H9 (cell line): Measurements from ENCODE around the gene PUS10. TPM values are rescaled to one million over a fixed set of nuclear protein-coding genes. Genes with fewer than 3 reads are reported as not detected.

Experiments
- DNase-seq: peaks from one replicate; pipeline ENCODE4 v3.0.0-alpha.2; 2017
- H2AFZ ChIP-seq: one replicate; pipeline ENCODE4 v1.6.1; 2013; ENCODE audit warnings: mild to moderate bottlenecking, low read length, control low read depth, moderate library complexity
- H2AK5ac ChIP-seq: 2 replicates; pipeline ENCODE4 v1.6.1; 2013; ENCODE audit warnings: low read length, control low read depth, mixed read lengths; ENCODE audit not compliant: insufficient read length
- H2BK120ac ChIP-seq: one replicate; pipeline ENCODE4 v1.6.1; 2013; ENCODE audit warnings: low read depth, mild to moderate bottlenecking, low read length, control low read depth, inconsistent platforms; ENCODE audit not compliant: poor library complexity, severe bottlenecking
- H2BK12ac ChIP-seq: 2 replicates; pipeline ENCODE4 v1.6.1; 2013; ENCODE audit warnings: low read length, control low read depth, mixed read lengths, low read depth; ENCODE audit not compliant: insufficient read length
- H2BK15ac ChIP-seq: 2 replicates; pipeline ENCODE4 v1.6.1; 2013; ENCODE audit warnings: low read depth, low read length, control low read depth
- H2BK20ac ChIP-seq: one replicate; pipeline ENCODE4 v1.6.1; 2013; ENCODE audit warnings: low read depth, mild to moderate bottlenecking, low read length, control low read depth, inconsistent platforms; ENCODE audit not compliant: poor library complexity, severe bottlenecking
- H2BK5ac ChIP-seq: 2 replicates; pipeline ENCODE4 v1.6.1; 2013; ENCODE audit warnings: low read length, control low read depth, mixed read lengths; ENCODE audit not compliant: insufficient read length
- H3K14ac ChIP-seq: 2 replicates; pipeline ENCODE4 v1.6.1; 2013; ENCODE audit warnings: low read length, control low read depth; ENCODE audit not compliant: insufficient read depth
- H3K18ac ChIP-seq: 2 replicates; pipeline ENCODE4 v1.6.1; 2013; ENCODE audit warnings: low read depth, mild to moderate bottlenecking, mixed read lengths, low read length, control low read depth; ENCODE audit not compliant: insufficient read length
- H3K23ac ChIP-seq: 2 replicates; pipeline ENCODE4 v1.6.1; 2013; ENCODE audit warnings: low read length, control low read depth, mixed read lengths, low read depth; ENCODE audit not compliant: insufficient read length
- H3K23me2 ChIP-seq: 2 replicates; pipeline ENCODE4 v1.6.1; 2013; ENCODE audit warnings: low read depth, mild to moderate bottlenecking, mixed read lengths, low read length, control low read depth; ENCODE audit not compliant: insufficient read length, poor library complexity, severe bottlenecking
- H3K27ac ChIP-seq: 2 replicates; pipeline ENCODE4 v1.5.1; 2013; ENCODE audit warnings: low read length, control low read depth, mixed read lengths, low read depth; ENCODE audit not compliant: insufficient read length
- H3K27me3 ChIP-seq: 2 replicates; pipeline ENCODE4 v1.6.1; 2013; ENCODE audit warnings: low read length, control low read depth, inconsistent platforms; ENCODE audit not compliant: insufficient read depth
- H3K4ac ChIP-seq: 2 replicates; pipeline ENCODE4 v1.6.1; 2013; ENCODE audit warnings: low read depth, mild to moderate bottlenecking, control low read depth, inconsistent platforms, low read length, moderate library complexity
- H3K4me1 ChIP-seq: 2 replicates; pipeline ENCODE4 v1.6.1; 2013; ENCODE audit warnings: low read length, control low read depth, inconsistent platforms; ENCODE audit not compliant: insufficient read depth
- H3K4me2 ChIP-seq: 2 replicates; pipeline ENCODE4 v1.6.1; 2013; ENCODE audit warnings: low read length, control low read depth, mixed read lengths; ENCODE audit not compliant: insufficient read length, insufficient read depth
- H3K56ac ChIP-seq: 2 replicates; pipeline ENCODE4 v1.6.1; 2013; ENCODE audit warnings: low read depth, mild to moderate bottlenecking, mixed read lengths, low read length, control low read depth; ENCODE audit not compliant: insufficient read length
- H3K79me1 ChIP-seq: 2 replicates; pipeline ENCODE4 v1.6.1; 2013; ENCODE audit warnings: low read depth, mild to moderate bottlenecking, moderate library complexity, low read length, control low read depth, inconsistent platforms; ENCODE audit not compliant: insufficient read depth, poor library complexity, severe bottlenecking
- H3K79me2 ChIP-seq: 2 replicates; pipeline ENCODE4 v1.6.1; 2013; ENCODE audit warnings: low read length, control low read depth, inconsistent platforms; ENCODE audit not compliant: insufficient read depth
- H3K9ac ChIP-seq: 2 replicates; pipeline ENCODE4 v1.6.1; 2013; ENCODE audit warnings: low read length, control low read depth, mixed read lengths; ENCODE audit not compliant: insufficient read length; ENCODE audit errors: extremely low read depth
- H3K9me3 ChIP-seq: one replicate; pipeline ENCODE4 v1.6.1; 2013; ENCODE audit warnings: low read depth, low read length, inconsistent platforms; ENCODE audit not compliant: control insufficient read depth
- H3T11ph ChIP-seq: one replicate; pipeline ENCODE4 v1.6.1; 2013; ENCODE audit warnings: mild to moderate bottlenecking, low read length, control low read depth, inconsistent platforms
- H4K20me1 ChIP-seq: one replicate; pipeline ENCODE4 v1.6.1; 2013; ENCODE audit not compliant: control insufficient read depth, insufficient read length, insufficient read depth
- H4K5ac ChIP-seq: 2 replicates; pipeline ENCODE4 v1.6.1; 2013; ENCODE audit warnings: low read depth, mild to moderate bottlenecking, mixed read lengths, low read length, control low read depth; ENCODE audit not compliant: insufficient read length
- H4K8ac ChIP-seq: replicated peaks from 2 replicates; pipeline ENCODE4 v1.6.1; 2013; ENCODE audit warnings: low read length, control low read depth, mixed read lengths, low read depth; ENCODE audit not compliant: insufficient read length
- H4K91ac ChIP-seq: 2 replicates; pipeline ENCODE4 v1.6.1; 2013; ENCODE audit warnings: low read depth, mild to moderate bottlenecking, moderate library complexity, mixed read lengths, low read length, control low read depth; ENCODE audit not compliant: insufficient read length
- H3K27ac Mint-ChIP-seq, 3 experiments: 2 replicates in 2 of 3; 3 replicates in 1 of 3; pipeline ENCODE4 v1.8.0; 2020 to 2021; ENCODE audit warnings: mixed read lengths in 3 of 3, mild to moderate bottlenecking in 1 of 3, moderate library complexity in 1 of 3
- H3K27me3 Mint-ChIP-seq: 2 replicates; pipeline ENCODE4 v1.8.0; 2021; ENCODE audit warnings: low read depth, mild to moderate bottlenecking, moderate library complexity, mixed read lengths
- H3K36me3 Mint-ChIP-seq, 3 experiments: 2 replicates in 2 of 3; 3 replicates in 1 of 3; pipeline ENCODE4 v1.8.0; 2020 to 2021; ENCODE audit warnings: low read depth in 3 of 3, mixed read lengths in 3 of 3; ENCODE audit not compliant: insufficient read depth in 1 of 3
- H3K4me1 Mint-ChIP-seq, 2 experiments: 2 replicates each; pipeline ENCODE4 v1.8.0; 2020; ENCODE audit warnings: mixed read lengths in 2 of 2
- H3K4me3 Mint-ChIP-seq, 2 experiments: 2 replicates in 1 of 2; 3 replicates in 1 of 2; pipeline ENCODE4 v1.8.0; 2020 to 2021; ENCODE audit warnings: mild to moderate bottlenecking in 2 of 2, mixed read lengths in 2 of 2, moderate library complexity in 1 of 2
- H3K9me3 Mint-ChIP-seq, 2 experiments: 2 replicates in 1 of 2; 3 replicates in 1 of 2; pipeline ENCODE4 v1.8.0; 2020; ENCODE audit warnings: mild to moderate bottlenecking in 2 of 2, mixed read lengths in 2 of 2, moderate library complexity in 1 of 2
- WGBS: extraction: QIAGEN DNeasy Blood & Tissue Kit; methylation state at CpG from one replicate; pipeline ENCODE4 v1.1.7; 2013; ENCODE audit warnings: missing lambda C conversion rate, low lambda C conversion rate, mixed read lengths; ENCODE audit not compliant: insufficient read length; ENCODE audit errors: extremely low coverage; 5-methylcytosine and 5-hydroxymethylcytosine counted together
- total RNA-seq: library from RNA; stranded (reverse); gene quantifications from 2 replicates; pipeline ENCODE4 v1.2.1, GENCODE V29; 2021
- TF ChIP-seq, protein P1 (sequence below): fragments of 200-600 bp; sonication (generic); conservative IDR thresholded peaks from 3 replicates; pipeline ENCODE4 v1.8.0; 2021; ENCODE audit warnings: antibody characterized with exemption, mild to moderate bottlenecking

The PUS10 gene
- total RNA-seq, 1 experiment from 2014 or later: 2.3 TPM

DNA sequence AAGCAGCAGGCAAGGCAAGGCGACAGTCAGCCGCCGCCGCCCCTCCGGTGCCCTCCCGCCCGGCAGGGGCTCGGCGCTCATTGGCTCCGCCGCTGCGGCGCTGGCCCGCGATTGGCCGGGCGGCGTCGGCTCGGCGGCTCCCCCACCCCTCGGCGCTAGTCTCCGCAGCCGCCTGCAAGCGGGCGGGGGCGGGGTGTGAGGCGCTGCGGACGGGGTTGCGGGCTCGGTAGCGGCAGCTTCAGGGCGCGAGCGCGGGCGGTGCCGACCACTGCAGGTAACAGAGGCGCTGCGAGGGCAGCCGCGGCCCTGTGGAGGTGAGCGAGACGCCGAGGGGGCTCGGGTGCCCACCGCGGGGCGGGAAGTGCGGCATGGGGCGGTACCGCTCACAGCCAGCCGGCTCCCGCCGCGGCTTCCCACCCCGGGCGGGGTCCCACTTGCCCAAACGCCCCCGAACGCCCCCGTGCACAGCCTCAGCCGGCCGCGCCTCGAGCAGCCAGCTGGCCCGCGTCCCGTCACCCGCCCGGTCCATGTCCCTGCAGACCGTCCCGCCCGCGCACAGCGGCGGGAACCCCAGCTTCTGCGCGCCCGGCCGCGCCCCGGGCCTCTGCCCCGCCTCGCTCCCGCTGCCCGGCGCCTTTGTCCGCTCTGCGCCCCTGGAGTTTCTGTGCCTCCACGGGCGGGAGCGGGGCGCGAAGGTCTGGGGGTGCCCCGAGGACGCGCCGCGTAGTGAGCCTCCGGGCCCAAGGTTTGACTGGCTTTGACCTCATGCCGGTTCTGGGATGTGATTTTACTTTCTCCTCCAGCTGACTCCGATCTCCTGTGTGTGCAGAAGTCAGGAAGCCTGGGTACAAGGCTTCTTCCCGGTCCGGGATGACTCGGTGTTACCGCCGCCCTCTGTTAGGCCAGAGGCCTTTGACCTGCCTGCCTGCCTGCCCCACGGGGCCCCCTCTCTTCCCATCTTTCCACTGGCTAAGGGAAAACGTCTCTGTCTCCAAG lies 48.0 kb upstream of the PUS10 start, which contains the start of gene SANBR:
SANBR (plus strand) TSS at position 158 of the 996 bp plus-strand sequence. CDS start 4,480 bp downstream, outside the sequence.
- no peaks in the 10 kb centered on the region for H3K79me1 ChIP-seq
- no peaks in the 10 kb centered on the region for H3K27me3 ChIP-seq
- no peak within 1 kb of the TSS for H2AK5ac ChIP-seq
- no peak within 1 kb of the TSS for H2BK120ac ChIP-seq
- Mint-ChIP-seq H3K36me3 (peaks cover 2 to 9% (median 9%) of the 10 kb centered on the region in 3 experiments; a peak in 6 of 7 replicates), H3K9me3 (no peaks in the 10 kb centered on the region), H3K4me3 (peak within 1 kb of the TSS; percentile 93), H3K27me3 (peaks cover 2% of the 10 kb centered on the region; the same call in 1 of the 2 replicates), H3K4me1 (peaks cover 8 to 17% of the 10 kb centered on the region in 2 experiments; a peak in 3 of 4 replicates), H3K27ac (peak within 1 kb of the TSS in 2 of 3 experiments; percentile 88 to 94; a peak in 3 of 7 replicates)
- TF ChIP-seq, protein P1, sequence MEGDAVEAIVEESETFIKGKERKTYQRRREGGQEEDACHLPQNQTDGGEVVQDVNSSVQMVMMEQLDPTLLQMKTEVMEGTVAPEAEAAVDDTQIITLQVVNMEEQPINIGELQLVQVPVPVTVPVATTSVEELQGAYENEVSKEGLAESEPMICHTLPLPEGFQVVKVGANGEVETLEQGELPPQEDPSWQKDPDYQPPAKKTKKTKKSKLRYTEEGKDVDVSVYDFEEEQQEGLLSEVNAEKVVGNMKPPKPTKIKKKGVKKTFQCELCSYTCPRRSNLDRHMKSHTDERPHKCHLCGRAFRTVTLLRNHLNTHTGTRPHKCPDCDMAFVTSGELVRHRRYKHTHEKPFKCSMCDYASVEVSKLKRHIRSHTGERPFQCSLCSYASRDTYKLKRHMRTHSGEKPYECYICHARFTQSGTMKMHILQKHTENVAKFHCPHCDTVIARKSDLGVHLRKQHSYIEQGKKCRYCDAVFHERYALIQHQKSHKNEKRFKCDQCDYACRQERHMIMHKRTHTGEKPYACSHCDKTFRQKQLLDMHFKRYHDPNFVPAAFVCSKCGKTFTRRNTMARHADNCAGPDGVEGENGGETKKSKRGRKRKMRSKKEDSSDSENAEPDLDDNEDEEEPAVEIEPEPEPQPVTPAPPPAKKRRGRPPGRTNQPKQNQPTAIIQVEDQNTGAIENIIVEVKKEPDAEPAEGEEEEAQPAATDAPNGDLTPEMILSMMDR: no peak
- H3K23me2 ChIP-seq: no peaks in the 10 kb centered on the region
- H3K56ac ChIP-seq: no peak within 1 kb of the TSS
- H4K5ac ChIP-seq: no peak within 1 kb of the TSS
- H2BK5ac ChIP-seq: no peak within 1 kb of the TSS
- H2BK20ac ChIP-seq: no peak within 1 kb of the TSS
- H3K4me1 ChIP-seq: no peaks in the 10 kb centered on the region
- peak within 1 kb of the TSS; percentile 54 for H3K4me2 ChIP-seq
- H4K91ac ChIP-seq: no peak within 1 kb of the TSS
- H3T11ph ChIP-seq: no peak within 1 kb of the TSS
- H4K20me1 ChIP-seq: no peaks in the 10 kb centered on the region
- no peak within 1 kb of the TSS for H2BK12ac ChIP-seq
- no peak within 1 kb of the TSS for H4K8ac ChIP-seq
- DNase-seq: peak; percentile 96
- H3K27ac ChIP-seq: no peak within 1 kb of the TSS
- H3K9ac ChIP-seq: peak within 1 kb of the TSS; percentile 55
- H2AFZ ChIP-seq: no peak within 1 kb of the TSS
- no peak within 1 kb of the TSS for H3K4ac ChIP-seq
- no peak within 1 kb of the TSS for H2BK15ac ChIP-seq
- H3K23ac ChIP-seq: no peak within 1 kb of the TSS
- WGBS: no CpG with 5 or more reads among the region's 112 CpGs
- H3K14ac ChIP-seq: peak within 1 kb of the TSS; percentile 57; the same call in 1 of the 2 replicates
- no peaks in the 10 kb centered on the region for H3K9me3 ChIP-seq
- no peak within 1 kb of the TSS for H3K18ac ChIP-seq
- H3K79me2 ChIP-seq: no peaks in the 10 kb centered on the region
